HepG2 (cell line): ENCODE data around the gene PTK7. TPM values are rescaled to one million over a fixed set of nuclear protein-coding genes. Genes with fewer than 3 reads are reported as not detected.

Experiments used
- ATAD3A ChIP-seq: sonication (generic); formaldehyde crosslinking; IDR thresholded peaks from 2 replicates; pipeline ENCODE4 v1.4.0; 2020; ENCODE audit warnings: missing genetic modification reagents
- CHD4 ChIP-seq: fragments of 200-600 bp; sonication (generic); IDR thresholded peaks from 2 replicates; pipeline ENCODE4 v1.7.0; 2017; ENCODE audit warnings: mild to moderate bottlenecking, low read length, borderline replicate concordance
- FOXO1 ChIP-seq: sonication (generic); formaldehyde crosslinking; IDR thresholded peaks from 2 replicates; pipeline ENCODE4 v1.4.0; 2020; ENCODE audit warnings: missing genetic modification reagents
- HDAC1 ChIP-seq: sonication (generic); formaldehyde crosslinking; IDR thresholded peaks from 2 replicates; pipeline ENCODE4 v1.5.1; 2020; ENCODE audit warnings: mild to moderate bottlenecking, missing genetic modification reagents
- HDAC2 ChIP-seq: sonication (generic); formaldehyde crosslinking; IDR thresholded peaks from 2 replicates; pipeline ENCODE4 v1.4.0; 2020; ENCODE audit warnings: missing genetic modification reagents
- JDP2 ChIP-seq: sonication (generic); formaldehyde crosslinking; IDR thresholded peaks from 2 replicates; pipeline ENCODE4 v1.8.1; 2022; ENCODE audit warnings: missing genetic modification reagents, borderline replicate concordance
- KLF13 ChIP-seq: sonication (generic); formaldehyde crosslinking; IDR thresholded peaks from 2 replicates; pipeline ENCODE4 v1.4.0; 2020; ENCODE audit warnings: mild to moderate bottlenecking, missing genetic modification reagents
- MIXL1 ChIP-seq: IDR thresholded peaks from 2 replicates; pipeline ENCODE4 v1.6.1; 2016
- PHF20 ChIP-seq: sonication (generic); formaldehyde crosslinking; IDR thresholded peaks from 2 replicates; pipeline ENCODE4 v1.5.0; 2020; ENCODE audit warnings: mild to moderate bottlenecking, missing genetic modification reagents
- REPIN1 ChIP-seq: sonication (generic); formaldehyde crosslinking; IDR thresholded peaks from 2 replicates; pipeline ENCODE4 v1.8.0; 2022; ENCODE audit warnings: missing genetic modification reagents, low read depth, mild to moderate bottlenecking, borderline replicate concordance
- RXRB ChIP-seq: IDR thresholded peaks from 2 replicates; pipeline ENCODE4 v1.6.1; 2016; ENCODE audit warnings: borderline replicate concordance, missing genetic modification reagents, missing compliant biosample characterization
- TBL1XR1 ChIP-seq: fragments of 150-350 bp; IDR thresholded peaks from 2 replicates; pipeline ENCODE4 v1.6.1; 2014; ENCODE audit warnings: borderline replicate concordance, low read length; ENCODE audit not compliant: partially characterized antibody
- TOE1 ChIP-seq: sonication (generic); formaldehyde crosslinking; IDR thresholded peaks from 2 replicates; pipeline ENCODE4 v1.4.0; 2020; ENCODE audit warnings: mild to moderate bottlenecking, missing genetic modification reagents
- ZNF101 ChIP-seq: sonication (generic); formaldehyde crosslinking; IDR thresholded peaks from 2 replicates; pipeline ENCODE4 v1.4.0; 2020; ENCODE audit warnings: mild to moderate bottlenecking, low read depth, missing genetic modification reagents, borderline replicate concordance
- ZNF251 ChIP-seq: sonication (generic); formaldehyde crosslinking; IDR thresholded peaks from 2 replicates; pipeline ENCODE4 v1.9.0; 2021; ENCODE audit warnings: mild to moderate bottlenecking, missing genetic modification reagents
- ZNF563 ChIP-seq: sonication (generic); formaldehyde crosslinking; IDR thresholded peaks from 2 replicates; pipeline ENCODE4 v1.8.0; 2022; ENCODE audit warnings: mild to moderate bottlenecking, moderate library complexity, missing genetic modification reagents
- ZNF616 ChIP-seq: sonication (generic); formaldehyde crosslinking; IDR thresholded peaks from 2 replicates; pipeline ENCODE4 v1.5.0; 2020; ENCODE audit warnings: low read depth, mild to moderate bottlenecking, missing genetic modification reagents
- polyA plus RNA-seq, 8 experiments: library from polyadenylated mRNA; depleted of rRNA in 3 of 8; stranded (reverse) in 7 of 8; unstranded in 1 of 8; fragments of >200 nt; fragmentation: Illumina TruSeq in 4 of 8; extraction: Trizol in 4 of 8; gene quantifications; 2 replicates each; pipeline versions ENCODE4 v1.2.1 to v1.2.3, GENCODE V29; 2011 to 2016; ENCODE audit warnings: low read depth in 4 of 8, missing spikeins in 1 of 8, mixed read lengths in 1 of 8; ENCODE audit not compliant: insufficient read depth in 1 of 8
- total RNA-seq, 5 experiments: library from RNA; depleted of rRNA; stranded (reverse); fragments of >200 nt; fragmentation: Illumina TruSeq; extraction: Trizol; gene quantifications; 2 replicates each; pipeline ENCODE4 v1.2.3, GENCODE V29; 2016; ENCODE audit warnings: low read depth in 1 of 5
- TF ChIP-seq, protein P1 (sequence below): sonication (generic); formaldehyde crosslinking; IDR thresholded peaks from 2 replicates; pipeline ENCODE4 v1.8.1; 2023; ENCODE audit warnings: mild to moderate bottlenecking, missing genetic modification reagents
- TF ChIP-seq, protein P2 (sequence below): sonication (generic); formaldehyde crosslinking; IDR thresholded peaks from 2 replicates; pipeline ENCODE4 v1.5.1; 2020; ENCODE audit warnings: missing genetic modification reagents, mild to moderate bottlenecking, borderline replicate concordance
- TF ChIP-seq, protein P3 (sequence below): sonication (generic); formaldehyde crosslinking; IDR thresholded peaks from one replicate; pipeline ENCODE4 v1.5.1; 2020; ENCODE audit warnings: mild to moderate bottlenecking, missing genetic modification reagents; ENCODE audit errors: not compliant biosample characterization

Gene PTK7
- total and polyA plus RNA-seq, 2 of the 13 experiments (the other 11 are each of a cell fraction or from before 2014, with no cell fraction given): 98.5 to 99.8 TPM

DNA sequence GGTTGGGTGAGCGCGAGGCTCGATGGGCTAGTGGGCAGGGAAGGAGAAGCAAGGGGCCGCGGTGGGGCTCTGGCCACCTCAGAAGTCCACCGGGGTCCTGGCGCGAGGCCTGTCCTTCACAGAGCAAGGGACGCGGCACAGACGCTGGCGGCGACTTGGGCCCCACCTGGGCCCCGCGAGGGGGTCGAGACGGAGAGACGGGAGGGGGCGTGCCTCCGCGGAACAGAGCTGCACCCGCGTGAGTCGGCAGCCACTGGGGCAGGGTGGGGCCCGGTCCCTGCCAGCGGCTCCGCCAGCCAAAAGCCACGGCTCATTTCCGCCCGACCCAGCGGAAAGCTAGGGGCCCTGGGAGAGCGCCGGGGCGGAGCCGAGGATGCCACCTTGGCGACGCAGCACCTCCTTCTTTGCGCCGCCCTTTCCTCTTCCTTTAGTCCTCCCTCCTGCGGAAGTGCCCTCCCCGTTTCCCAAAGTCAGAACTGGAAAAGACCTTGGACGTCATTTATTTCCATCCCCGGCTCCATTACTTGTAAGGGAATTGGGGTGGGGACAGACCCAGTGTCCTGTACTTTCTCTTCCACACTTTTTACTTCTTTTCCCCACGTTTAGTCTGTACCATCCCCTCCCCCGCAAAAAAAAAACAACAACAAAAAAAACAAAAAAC, 22.4 kb upstream of the PTK7 start, which contains the start of gene CUL7 (continued):
- TF ChIP-seq TBL1XR1 (no peak), ZNF101 (CRISPR knock-in tag) (peak; percentile 64; the same call in 1 of the 2 replicates), JDP2 (no peak), HDAC1 (peak; percentile 97), RXRB (peak; percentile 63), HDAC2 (CRISPR knock-in tag) (peak; percentile 75), TOE1 (no peak; the same call in 1 of the 2 replicates), PHF20 (CRISPR knock-in tag) (peak; percentile 91), ZNF251 (CRISPR knock-in tag) (0 out of 2 replicates have a peak, but pooled peaks have one; percentile 59), REPIN1 (peak; percentile 89), ZNF616 (CRISPR knock-in tag) (0 out of 2 replicates have a peak, but pooled peaks have one; percentile 60), CHD4 (no peak), KLF13 (CRISPR knock-in tag) (0 out of 2 replicates have a peak, but pooled peaks have one; percentile 39), ATAD3A (CRISPR knock-in tag) (no peak), ZNF563 (peak; percentile 90), FOXO1 (CRISPR knock-in tag) (peak; percentile 67), MIXL1 (CRISPR knock-in tag) (peak; percentile 68)
- TF ChIP-seq, protein P1, sequence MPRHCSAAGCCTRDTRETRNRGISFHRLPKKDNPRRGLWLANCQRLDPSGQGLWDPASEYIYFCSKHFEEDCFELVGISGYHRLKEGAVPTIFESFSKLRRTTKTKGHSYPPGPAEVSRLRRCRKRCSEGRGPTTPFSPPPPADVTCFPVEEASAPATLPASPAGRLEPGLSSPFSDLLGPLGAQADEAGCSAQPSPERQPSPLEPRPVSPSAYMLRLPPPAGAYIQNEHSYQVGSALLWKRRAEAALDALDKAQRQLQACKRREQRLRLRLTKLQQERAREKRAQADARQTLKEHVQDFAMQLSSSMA: peak; percentile 86
- TF ChIP-seq, protein P2, sequence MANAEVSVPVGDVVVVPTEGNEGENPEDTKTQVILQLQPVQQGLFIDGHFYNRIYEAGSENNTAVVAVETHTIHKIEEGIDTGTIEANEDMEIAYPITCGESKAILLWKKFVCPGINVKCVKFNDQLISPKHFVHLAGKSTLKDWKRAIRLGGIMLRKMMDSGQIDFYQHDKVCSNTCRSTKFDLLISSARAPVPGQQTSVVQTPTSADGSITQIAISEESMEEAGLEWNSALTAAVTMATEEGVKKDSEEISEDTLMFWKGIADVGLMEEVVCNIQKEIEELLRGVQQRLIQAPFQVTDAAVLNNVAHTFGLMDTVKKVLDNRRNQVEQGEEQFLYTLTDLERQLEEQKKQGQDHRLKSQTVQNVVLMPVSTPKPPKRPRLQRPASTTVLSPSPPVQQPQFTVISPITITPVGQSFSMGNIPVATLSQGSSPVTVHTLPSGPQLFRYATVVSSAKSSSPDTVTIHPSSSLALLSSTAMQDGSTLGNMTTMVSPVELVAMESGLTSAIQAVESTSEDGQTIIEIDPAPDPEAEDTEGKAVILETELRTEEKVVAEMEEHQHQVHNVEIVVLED (CRISPR knock-in tag): peak; percentile 88
- TF ChIP-seq, protein P3, sequence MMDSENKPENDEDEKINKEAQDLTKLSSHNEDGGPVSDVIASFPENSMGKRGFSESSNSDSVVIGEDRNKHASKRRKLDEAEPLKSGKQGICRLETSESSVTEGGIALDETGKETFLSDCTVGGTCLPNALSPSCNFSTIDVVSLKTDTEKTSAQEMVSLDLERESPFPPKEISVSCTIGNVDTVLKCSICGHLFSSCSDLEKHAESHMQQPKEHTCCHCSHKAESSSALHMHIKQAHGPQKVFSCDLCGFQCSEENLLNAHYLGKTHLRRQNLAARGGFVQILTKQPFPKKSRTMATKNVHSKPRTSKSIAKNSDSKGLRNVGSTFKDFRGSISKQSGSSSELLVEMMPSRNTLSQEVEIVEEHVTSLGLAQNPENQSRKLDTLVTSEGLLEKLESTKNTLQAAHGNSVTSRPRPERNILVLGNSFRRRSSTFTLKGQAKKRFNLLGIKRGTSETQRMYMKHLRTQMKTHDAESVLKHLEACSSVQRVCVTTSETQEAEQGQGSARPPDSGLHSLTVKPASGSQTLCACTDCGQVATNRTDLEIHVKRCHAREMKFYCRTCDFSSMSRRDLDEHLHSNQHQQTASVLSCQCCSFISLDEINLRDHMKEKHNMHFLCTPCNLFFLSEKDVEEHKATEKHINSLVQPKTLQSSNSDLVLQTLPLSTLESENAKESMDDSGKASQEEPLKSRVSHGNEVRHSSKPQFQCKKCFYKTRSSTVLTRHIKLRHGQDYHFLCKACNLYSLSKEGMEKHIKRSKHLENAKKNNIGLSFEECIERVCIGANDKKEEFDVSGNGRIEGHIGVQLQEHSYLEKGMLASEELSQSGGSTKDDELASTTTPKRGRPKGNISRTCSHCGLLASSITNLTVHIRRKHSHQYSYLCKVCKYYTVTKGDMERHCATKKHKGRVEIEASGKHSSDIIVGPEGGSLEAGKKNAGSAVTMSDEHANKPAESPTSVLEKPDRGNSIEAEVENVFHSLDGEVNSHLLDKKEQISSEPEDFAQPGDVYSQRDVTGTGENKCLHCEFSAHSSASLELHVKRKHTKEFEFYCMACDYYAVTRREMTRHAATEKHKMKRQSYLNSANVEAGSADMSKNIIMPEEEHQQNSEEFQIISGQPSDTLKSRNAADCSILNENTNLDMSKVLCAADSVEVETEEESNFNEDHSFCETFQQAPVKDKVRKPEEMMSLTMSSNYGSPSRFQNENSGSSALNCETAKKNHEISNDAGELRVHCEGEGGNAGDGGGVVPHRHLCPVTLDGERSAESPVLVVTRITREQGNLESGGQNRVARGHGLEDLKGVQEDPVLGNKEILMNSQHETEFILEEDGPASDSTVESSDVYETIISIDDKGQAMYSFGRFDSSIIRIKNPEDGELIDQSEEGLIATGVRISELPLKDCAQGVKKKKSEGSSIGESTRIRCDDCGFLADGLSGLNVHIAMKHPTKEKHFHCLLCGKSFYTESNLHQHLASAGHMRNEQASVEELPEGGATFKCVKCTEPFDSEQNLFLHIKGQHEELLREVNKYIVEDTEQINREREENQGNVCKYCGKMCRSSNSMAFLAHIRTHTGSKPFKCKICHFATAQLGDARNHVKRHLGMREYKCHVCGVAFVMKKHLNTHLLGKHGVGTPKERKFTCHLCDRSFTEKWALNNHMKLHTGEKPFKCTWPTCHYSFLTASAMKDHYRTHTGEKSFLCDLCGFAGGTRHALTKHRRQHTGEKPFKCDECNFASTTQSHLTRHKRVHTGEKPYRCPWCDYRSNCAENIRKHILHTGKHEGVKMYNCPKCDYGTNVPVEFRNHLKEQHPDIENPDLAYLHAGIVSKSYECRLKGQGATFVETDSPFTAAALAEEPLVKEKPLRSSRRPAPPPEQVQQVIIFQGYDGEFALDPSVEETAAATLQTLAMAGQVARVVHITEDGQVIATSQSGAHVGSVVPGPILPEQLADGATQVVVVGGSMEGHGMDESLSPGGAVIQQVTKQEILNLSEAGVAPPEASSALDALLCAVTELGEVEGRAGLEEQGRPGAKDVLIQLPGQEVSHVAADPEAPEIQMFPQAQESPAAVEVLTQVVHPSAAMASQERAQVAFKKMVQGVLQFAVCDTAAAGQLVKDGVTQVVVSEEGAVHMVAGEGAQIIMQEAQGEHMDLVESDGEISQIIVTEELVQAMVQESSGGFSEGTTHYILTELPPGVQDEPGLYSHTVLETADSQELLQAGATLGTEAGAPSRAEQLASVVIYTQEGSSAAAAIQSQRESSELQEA (CRISPR knock-in tag): peak; percentile 73
